Right renal pelvis (tissue), 4 donors: ENCODE results near the gene DHX35. TPM values are rescaled to one million over a fixed set of nuclear protein-coding genes. Genes with fewer than 3 reads are reported as not detected.
"Not testable (repeated sequence)": the region's sequence is repeated elsewhere in the genome, so short reads cannot be mapped to it uniquely, and the experiment has no call there.

ENCODE experiments used
- DNase-seq, 4 donors: peaks; one replicate each; pipeline ENCODE4 v3.0.0-alpha.2; 2013; ENCODE audit warnings: low read depth in 4 of 4, low spot score in 3 of 4, missing footprints in 1 of 4
- polyA plus RNA-seq, 4 donors: library from polyadenylated mRNA; unstranded; fragments of 120-200 nt; gene quantifications; one replicate each; pipeline ENCODE4 v1.2.1, GENCODE V29; 2013; ENCODE audit not compliant: insufficient read length in 4 of 4

DHX35 gene
- polyA plus RNA-seq, 4 donors: 13.8 to 16.9 (median 15.2) TPM

GRCh38 chr20:38937978-38938473, 24.1 kb upstream of the DHX35 start:
- no peak for DNase-seq

GRCh38 chr20:38939686-38940085, 22.5 kb upstream of the DHX35 start:
- no peak for DNase-seq

- DNase-seq: no peak
Measured at GRCh38 chr20:38940644-38941043, 21.5 kb upstream of the DHX35 start.

GRCh38 chr20:38941726-38942389, 20.3 kb upstream of the DHX35 start:
- no peak for DNase-seq

GRCh38 chr20:38945012-38945411, 17.1 kb upstream of the DHX35 start:
- no peak for DNase-seq

- DNase-seq: no peak
Measured at GRCh38 chr20:38946836-38947235, 15.3 kb upstream of the DHX35 start.

GRCh38 chr20:38947931-38948362, 14.2 kb upstream of the DHX35 start:
- no peak for DNase-seq

GRCh38 chr20:38950254-38950653, 11.9 kb upstream of the DHX35 start:
- DNase-seq: no peak

- no peak for DNase-seq
Measured at GRCh38 chr20:38951611-38952010, 10.5 kb upstream of the DHX35 start.

- DNase-seq: no peak
Measured at GRCh38 chr20:38952153-38952552, 10.0 kb upstream of the DHX35 start.

GRCh38 chr20:38953630-38954340, 8.4 kb upstream of the DHX35 start:
- DNase-seq: no peak

GRCh38 chr20:38957235-38957876, 4.8 kb upstream of the DHX35 start:
- DNase-seq: no peak

GRCh38 chr20:38957915-38958485, 4.1 kb upstream of the DHX35 start:
- DNase-seq: no peak

GRCh38 chr20:38960187-38960687, 1.9 kb upstream of the DHX35 start:
- DNase-seq: not testable (repeated sequence)

- DNase-seq: peak in 1 of 4 donors; percentile 7
Measured at GRCh38 chr20:38961530-38962043, 557 bp upstream of the DHX35 start.

- no peak for DNase-seq
Measured at GRCh38 chr20:38962928-38963401, 821 bp downstream of the DHX35 start.

GRCh38 chr20:38963745-38964144, 1.6 kb downstream of the DHX35 start:
- DNase-seq: no peak

- DNase-seq: no peak
Measured at GRCh38 chr20:38965264-38965663, 3.1 kb downstream of the DHX35 start.

GRCh38 chr20:38968090-38968489, 5.9 kb downstream of the DHX35 start:
- no peak for DNase-seq

- DNase-seq: no peak
Measured at GRCh38 chr20:38969708-38970107, 7.6 kb downstream of the DHX35 start.

- DNase-seq: no peak
Measured at GRCh38 chr20:38970302-38970701, 8.2 kb downstream of the DHX35 start.
